Cardiac fibroblast (primary cell): ENCODE results near the gene PLEKHG1.

Source experiments
- DNase-seq, 2 donors: peaks; one replicate each; pipeline versions ENCODE4 v3.0.0 to v3.0.0-alpha.2; 2010; ENCODE audit warnings: low read depth in 2 of 2
- H3K4me3 ChIP-seq, 2 donors: replicated peaks in 1 of 2; 1 replicate in 1 of 2; 2 replicates in 1 of 2; pipeline ENCODE4 v1.5.1; 2011; ENCODE audit warnings: low read depth in 2 of 2, low read length in 2 of 2, mild to moderate bottlenecking in 2 of 2, moderate library complexity in 1 of 2
- TF ChIP-seq, protein P1 (sequence below): IDR thresholded peaks from one replicate; pipeline ENCODE4 v1.5.1; 2011; ENCODE audit warnings: low read depth, mild to moderate bottlenecking, low read length, inconsistent platforms

PLEKHG1 gene

GRCh38 chr6:150599199-150600009 is at the start of gene PLEKHG1:
Gene PLEKHG1, plus strand, starts transcription at chr6:150599885. Its CDS starts 133,797 bp downstream, at chr6:150733682.
- peak; percentile 28 to 52 for DNase-seq
- peak within 1 kb of the TSS; percentile 56 to 58 for H3K4me3 ChIP-seq
- TF ChIP-seq, protein P1, sequence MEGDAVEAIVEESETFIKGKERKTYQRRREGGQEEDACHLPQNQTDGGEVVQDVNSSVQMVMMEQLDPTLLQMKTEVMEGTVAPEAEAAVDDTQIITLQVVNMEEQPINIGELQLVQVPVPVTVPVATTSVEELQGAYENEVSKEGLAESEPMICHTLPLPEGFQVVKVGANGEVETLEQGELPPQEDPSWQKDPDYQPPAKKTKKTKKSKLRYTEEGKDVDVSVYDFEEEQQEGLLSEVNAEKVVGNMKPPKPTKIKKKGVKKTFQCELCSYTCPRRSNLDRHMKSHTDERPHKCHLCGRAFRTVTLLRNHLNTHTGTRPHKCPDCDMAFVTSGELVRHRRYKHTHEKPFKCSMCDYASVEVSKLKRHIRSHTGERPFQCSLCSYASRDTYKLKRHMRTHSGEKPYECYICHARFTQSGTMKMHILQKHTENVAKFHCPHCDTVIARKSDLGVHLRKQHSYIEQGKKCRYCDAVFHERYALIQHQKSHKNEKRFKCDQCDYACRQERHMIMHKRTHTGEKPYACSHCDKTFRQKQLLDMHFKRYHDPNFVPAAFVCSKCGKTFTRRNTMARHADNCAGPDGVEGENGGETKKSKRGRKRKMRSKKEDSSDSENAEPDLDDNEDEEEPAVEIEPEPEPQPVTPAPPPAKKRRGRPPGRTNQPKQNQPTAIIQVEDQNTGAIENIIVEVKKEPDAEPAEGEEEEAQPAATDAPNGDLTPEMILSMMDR = no peak

GRCh38 chr6:150550244-150550643 is 49.4 kb upstream of the PLEKHG1 start:
- no peak overlapping the region for H3K4me3 ChIP-seq
- TF ChIP-seq, protein P1 = no peak
- no peak for DNase-seq

DNA sequence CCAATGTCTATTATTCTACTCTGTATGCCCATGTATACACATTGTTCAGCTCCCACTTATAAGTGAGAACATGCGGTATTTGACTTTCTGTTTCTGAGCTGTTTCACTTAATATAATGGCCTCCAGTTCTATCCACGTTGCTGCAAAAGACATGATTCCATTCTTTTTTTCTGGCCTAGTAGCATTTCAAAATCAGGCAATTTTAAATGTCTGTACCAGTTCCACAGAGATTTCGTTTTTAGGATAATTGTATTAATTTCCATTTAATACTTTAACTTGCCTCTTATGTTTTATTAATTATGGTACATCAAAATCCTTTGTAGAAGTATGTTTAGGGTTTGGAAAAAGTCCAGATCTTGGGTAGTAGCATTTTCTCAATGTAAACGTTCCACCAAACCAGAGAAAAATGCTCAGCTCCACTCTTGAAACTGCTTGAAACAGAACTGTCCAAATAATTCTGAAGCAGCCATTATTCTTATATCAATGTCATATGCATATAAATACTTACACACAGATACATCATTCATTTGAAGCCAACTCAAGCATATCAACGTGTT is 42.6 kb upstream of the PLEKHG1 start:
- DNase-seq = no peak
- TF ChIP-seq, protein P1 = no peak
- H3K4me3 ChIP-seq = no peak overlapping the region

GRCh38 chr6:150560004-150560883 is 39.4 kb upstream of the PLEKHG1 start:
- H3K4me3 ChIP-seq = no peak overlapping the region
- DNase-seq = no peak
- TF ChIP-seq, protein P1 = no peak

DNA sequence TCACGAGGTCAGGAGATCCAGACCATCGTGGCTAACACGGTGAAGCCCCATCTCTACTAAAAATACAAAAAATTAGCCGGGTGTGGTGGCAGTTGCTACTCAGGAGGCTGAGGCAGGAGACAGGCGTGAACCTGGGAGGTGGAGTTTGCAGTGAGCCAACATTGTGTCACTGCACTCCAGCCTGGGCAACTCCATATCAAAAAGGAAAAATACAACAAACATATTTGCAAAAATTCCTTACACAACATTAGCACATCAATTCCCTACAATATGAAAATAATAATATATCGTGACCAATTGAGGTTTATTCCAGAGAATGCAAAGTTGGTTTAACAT is 38.8 kb upstream of the PLEKHG1 start:
- TF ChIP-seq, protein P1 = no peak
- no peak overlapping the region for H3K4me3 ChIP-seq
- no peak for DNase-seq

GRCh38 chr6:150565945-150566344 is 33.7 kb upstream of the PLEKHG1 start:
- TF ChIP-seq, protein P1 = no peak

More at GRCh38 chr6:150565945-150566344, 33.7 kb upstream of the PLEKHG1 start:
- no peak overlapping the region for H3K4me3 ChIP-seq
- no peak for DNase-seq
